ENCODE data around the gene IGFALS.

The IGFALS gene

DNA sequence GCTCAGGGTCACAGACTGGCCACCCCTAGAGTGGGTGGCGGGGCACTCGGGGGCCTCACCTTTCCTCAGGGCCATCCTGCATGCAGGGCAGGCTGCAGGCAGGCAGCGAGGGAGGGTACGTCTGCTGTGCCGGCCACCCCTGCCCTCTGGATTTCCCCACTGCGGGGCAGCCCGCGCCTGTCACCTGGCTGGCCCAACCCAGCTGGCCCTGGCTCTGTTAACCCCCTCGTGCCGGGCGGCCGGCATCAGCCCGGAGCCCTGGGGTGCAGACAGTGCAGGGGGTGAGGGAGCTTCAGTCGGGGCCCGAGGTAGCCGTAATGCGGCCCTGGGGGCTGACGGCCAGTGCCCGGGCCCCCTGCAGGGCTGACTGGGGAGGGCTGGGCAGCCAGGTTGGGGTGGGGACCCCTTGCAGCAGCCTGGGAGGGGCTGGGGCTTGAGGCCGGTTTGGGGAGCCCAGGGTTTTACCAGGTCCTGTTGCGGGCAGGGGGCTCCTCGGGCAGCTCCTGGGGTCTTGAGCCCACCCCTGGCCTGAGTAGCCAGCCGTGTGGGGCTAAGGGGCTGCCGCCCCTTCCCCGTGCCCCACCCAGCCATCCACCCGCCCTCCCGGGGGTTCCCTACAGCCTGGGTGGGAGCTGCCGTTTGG lies at the start of gene IGFALS:
Gene IGFALS (minus strand): TSS at position 128 of the 643 bp plus-strand sequence. CDS start 53 bp downstream, at position 75.
- DNase-seq, result no peak

DNA sequence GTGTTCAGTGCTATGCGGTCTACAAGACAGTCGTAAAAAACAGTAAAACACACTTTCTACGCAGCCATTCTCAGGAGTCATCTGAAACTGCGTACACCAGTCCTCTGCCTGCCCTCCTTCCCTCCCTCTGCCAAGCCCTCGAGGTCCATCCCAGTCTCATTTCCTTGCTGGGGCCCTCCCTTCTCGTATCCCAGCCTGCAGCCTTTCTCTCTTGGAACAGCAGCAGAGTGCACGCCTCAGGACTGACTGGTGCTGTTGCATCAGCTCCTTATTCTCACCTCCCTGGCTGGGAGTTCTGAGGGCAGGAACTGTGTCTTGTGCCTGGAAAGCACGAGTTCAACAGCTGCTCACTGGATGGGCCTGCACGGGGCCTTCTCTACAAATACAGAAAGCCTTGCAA lies 46.0 kb upstream of the IGFALS start:
- DNase-seq, result no peak

DNA sequence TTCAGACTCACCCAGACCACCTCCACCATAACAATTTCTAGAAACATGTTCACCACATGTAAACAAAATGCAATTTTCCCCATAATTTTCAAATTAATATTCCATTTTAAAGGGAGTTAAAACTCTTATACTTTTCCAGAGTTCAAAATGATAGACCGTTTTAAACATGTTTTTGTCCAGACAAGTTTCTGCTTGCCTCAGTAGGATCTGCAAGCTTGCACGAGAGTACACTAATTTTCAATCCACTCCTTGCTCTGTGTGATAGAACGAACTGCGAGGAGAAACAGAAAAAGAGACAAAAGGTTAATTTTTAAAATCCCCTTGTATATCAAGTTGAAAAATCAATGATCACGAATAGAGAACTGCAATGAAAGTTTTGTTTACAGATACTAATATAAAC lies 40.6 kb upstream of the IGFALS start:
- no peak for DNase-seq

DNA sequence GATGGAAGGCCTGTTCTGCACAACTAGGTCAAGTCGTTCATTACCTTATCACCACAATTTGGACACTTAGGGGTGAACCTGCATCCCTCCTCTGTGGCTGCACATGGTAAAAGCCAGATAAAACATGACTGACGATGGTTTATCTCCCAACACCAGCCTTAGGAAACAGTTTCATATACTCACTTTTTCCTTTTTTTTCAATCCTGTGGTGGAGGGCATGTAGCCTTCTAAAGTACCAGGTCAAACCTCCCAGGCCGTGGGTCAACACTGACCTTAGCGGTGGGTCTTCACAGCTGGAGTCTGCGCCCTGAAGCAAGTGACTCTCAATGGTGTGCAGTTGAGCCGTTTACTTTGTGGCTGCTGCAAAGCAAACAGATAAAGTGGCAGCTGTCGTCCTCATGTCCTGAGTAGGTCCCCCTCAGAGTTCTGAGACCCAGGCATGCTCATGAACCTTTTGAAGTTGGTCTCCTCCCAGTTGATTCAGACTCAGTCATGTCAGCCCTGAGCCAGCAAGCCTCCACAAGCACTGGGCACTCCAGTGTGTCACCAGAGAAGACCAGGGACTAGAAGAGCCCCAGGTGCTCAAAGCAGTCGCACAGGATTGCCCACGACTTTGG lies 39.4 kb upstream of the IGFALS start:
- no peak for DNase-seq

DNA sequence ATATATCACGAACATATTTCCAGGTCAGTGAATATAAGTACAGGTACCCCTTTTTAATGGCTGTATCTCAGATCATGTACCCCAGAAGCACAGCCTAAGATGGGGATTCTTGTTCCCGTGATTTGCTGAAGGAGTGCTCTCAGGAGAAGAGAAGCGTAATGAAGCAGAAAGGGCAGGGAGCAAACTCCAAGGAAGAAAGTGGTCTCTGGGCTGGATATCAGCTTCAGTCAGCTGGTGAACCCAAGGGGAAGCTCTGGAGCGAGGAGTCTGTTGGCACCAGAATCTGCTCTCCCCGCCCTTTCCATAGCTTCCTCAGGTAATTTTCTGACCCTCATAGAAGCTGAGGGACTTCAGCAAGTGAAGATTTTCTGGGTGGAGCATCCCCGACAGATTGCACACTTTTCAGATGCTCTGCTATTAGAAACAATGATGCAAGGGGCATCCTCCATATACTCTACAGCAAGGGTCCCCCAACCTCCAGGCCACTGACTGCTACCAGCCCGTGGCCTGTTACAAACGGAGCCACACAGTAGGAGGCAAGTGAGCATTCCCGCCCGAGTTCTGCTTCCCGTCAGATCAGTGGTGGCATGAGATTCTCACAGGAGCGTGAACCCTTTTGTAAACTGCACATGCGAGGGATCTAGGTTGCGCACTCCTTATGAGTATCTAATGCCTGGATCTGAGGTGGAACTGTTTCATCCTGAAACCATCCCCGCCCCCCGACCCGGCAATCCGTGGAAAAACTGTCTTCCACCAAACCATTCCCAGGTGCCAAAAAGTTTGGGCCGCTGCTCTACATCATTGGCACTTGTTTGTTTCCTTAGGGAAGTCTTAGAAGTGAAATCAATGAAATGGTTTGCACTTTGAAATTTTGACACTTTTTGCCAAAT lies 37.9 kb upstream of the IGFALS start:
- no peak for DNase-seq

DNA sequence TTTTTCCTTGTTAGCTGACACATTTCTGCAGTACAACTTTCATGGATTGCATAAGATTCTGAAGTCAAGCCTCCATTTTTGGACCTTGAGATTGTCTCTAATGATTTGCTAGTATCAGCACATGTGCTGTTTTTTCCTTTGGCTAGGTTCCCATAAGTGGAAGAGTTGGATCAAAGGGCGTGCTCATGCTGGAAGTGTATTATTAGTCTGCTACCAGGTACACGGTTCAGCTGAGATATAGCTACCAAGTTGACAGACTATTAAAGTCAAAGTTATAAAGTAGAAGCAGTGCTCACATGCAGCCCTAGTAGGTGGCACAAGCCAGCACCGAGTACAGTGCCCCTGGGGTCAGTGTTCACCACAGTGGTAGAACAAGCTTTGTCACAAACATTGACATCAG lies 36.7 kb upstream of the IGFALS start:
- DNase-seq, result no peak

DNA sequence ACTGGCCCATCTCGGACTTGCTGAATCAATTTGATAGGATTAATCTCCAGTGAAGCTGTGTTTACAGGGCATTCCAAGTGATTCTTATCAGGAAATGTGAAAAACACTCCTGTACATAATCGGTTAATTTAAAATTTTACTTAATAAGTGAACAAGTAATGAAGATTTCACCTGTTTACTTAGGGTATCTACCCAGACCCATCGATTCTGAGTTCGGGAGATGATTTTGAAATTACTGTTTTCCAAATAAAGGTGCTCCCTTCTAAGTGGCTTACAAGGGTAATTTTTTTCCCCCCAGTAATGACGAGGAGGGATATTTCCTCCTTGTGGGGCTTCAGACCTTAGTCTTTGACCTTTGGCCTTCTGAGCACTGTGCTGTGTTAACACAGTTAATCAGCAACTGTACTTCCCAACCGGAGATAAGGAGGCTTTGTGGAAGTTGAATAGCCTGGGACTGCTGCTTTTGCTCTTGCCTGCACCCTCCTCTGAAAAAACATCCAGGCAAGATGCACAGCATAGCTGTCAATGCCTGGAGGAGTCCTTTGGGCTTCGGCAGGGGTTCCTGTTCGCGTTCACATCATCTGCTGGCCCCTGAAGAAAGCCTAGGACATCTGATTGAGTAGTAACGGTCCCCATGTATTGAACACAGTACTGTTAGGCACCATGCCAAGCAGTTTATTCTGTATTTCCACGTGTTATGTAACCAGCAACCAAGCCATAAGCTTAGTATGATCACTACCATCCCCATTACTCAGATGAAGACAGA lies 35.3 kb upstream of the IGFALS start:
- no peak for DNase-seq

DNA sequence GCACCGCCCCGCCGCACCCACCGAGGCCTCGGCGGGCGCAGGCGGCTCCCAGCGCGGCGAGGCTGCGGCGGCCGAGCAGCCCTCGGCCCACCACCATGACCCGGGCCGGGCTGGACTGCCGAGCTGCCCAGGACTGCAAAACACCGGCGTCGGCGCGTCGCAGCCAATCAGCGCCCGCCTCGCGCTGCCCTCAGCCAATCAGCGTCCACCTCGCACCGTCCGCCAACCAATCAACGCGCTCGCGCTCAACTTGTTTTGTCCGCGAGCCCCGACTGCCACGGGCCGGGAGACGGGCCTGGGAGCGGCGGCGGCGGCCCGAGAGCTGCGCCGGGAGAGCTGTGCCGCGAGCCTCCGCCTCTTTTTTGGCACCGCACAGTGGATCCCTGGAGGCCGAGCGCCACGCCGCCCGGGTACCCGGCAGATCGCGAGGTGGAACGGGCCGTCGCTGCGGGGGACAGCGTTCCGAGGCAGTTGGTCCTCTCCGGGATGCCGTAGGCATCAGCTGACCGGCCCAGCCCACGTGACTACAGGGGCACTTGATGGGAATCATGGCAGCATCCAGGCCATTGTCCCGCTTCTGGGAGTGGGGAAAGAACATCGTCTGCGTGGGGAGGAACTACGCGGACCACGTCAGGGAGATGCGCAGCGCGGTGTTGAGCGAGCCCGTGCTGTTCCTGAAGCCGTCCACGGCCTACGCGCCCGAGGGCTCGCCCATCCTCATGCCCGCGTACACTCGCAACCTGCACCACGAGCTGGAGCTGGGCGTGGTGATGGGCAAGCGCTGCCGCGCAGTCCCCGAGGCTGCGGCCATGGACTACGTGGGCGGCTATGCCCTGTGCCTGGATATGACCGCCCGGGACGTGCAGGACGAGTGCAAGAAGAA lies 33.4 kb upstream of the IGFALS start, which contains the start of the genes FAHD1 and HAGH:
Gene FAHD1 (plus strand): TSS at position 516 of the 883 bp plus-strand sequence. CDS start 33 bp downstream, at position 549.
Gene HAGH (minus strand): TSS at position 135 of the 883 bp plus-strand sequence. CDS start 38 bp downstream, at position 97.
- DNase-seq, result peak; percentile 84

DNA sequence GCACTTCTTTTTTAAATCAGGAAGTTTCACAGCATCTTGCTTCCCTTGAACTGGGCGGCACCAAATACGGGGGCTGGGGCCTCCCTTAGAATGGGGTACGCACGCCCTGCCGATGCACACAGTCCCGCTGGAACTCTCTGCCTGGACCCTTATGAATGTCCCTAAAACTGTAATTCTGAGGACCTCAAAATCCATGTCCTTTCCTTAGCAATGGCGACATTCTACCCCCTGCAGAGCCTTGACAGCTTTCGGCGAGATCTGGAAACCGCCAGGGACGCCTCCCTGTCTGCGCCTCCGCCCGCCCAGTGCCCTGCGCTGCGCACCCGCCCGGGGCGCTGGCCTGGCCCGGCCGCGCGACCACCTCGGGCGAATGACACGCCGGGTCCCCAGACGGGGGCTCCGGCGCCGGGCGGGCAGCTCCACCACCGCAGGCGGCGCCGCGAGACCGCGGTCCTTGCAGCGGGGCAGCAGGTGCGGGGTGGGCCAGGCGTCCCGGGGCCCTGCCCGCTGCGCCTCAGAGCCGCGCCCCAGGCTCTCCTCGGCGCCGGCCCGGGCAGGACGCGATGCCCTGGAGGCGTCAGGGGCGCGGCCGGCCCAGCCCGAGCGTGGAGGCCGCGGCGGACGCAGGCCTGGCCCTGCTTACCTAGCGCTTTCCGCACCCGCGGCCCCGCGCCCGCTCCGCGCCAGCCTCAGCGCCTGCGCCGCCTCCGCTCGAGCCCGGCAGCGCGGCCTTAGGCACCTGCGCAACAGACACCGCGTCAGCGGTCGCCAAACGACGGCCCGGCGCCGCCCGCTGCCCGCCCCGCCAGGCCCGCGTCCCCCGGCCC lies 32.6 kb upstream of the IGFALS start:
- DNase-seq, result no peak

DNA sequence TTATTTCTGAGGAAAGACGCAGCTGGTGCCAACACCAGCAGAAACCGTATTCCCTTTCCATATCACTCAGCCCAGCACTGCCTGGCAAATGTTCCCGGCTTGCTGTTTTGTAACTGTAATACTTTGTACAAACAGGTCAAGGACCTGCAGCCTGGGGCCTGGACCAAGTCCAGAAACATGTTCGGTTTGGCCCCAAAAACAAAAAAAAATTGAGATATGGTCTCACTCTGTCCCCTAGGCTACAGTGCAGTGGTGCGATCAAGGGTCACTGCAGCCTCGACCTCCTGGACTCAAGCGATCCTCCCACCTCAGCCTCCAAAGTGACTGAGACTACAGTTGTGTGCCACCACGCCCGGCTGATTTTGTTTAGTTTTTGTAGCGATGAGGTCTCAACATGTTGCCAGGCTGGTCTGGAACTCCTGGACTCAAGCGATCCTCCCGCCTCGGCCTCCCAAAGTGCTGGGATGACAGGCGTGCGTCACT lies 31.9 kb upstream of the IGFALS start:
- DNase-seq, result no peak

DNA sequence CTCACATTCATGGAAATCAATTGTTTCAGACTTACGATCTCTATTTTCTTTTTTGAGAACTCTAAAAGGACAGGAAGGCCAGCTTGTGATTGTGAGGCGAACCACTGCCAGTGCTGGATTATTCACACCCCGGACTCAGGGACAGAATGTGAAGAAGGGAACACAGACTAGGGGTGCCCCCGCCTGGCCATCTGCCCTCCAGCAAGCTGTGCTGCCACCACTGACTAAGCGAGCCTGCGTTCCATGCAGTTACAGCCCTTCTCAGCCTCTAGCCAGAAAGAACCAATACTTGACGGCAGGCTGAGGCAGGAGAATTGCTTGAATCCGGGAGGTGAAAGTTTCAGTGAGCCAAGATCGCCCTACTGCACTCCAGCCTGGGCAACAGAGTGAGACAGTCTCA lies 30.3 kb upstream of the IGFALS start:
- DNase-seq, result no peak

DNA sequence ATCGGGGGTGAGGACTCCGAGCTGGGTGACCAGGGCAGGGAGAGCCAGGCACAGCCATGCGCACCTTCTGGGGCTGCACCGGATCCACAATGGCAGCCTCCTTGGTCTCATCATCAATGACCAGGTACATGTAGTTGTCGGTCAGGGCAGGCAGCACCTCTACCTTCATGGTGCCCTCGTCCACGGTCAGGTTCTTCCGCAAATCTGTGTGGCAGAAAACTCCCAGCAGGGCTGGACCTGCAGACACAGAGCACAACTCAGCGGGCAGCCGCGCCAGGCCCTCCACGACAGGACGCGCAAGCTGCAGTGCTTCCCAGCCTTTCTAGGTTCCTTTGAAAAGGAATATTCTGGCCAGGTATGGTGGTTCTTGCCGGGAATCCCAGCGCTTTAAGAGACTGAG lies 29.3 kb upstream of the IGFALS start:
- no peak for DNase-seq

DNA sequence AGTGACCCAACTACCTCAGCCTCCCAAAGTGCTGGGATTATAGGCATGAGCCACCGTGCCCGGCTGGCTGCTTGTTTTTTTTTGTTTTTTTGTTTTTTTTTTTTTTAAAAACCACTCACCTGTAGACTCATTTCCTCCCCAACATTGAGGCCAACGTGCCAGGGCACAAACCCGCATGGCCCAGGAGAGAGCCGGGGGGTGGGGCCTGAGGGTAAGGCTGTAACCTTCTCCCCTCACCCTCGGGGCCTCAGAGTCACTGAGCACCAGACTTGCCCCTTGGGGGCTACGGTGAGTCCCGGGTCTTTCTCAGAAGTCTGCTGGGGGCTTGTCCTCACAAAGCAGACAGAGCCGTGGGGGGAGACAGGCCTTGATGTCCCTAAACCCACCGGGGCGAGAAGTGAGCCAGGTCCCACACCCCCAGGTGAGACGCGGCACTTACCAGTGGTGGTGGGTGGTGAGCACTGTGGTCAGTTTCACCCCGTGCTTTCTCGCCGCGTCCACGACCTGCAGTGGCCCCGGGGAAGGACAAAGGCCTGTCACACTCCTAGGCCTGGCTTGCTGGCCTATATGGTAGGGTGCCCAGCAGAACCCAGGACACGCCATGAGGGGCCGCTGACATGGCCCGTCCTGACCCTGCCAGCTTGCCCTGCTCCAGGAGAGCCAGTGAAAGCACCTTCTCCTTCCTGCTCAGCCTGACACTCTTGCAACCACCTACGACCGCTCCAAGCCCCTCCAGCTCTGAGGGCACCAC lies 28.5 kb upstream of the IGFALS start:
- no peak for DNase-seq

DNA sequence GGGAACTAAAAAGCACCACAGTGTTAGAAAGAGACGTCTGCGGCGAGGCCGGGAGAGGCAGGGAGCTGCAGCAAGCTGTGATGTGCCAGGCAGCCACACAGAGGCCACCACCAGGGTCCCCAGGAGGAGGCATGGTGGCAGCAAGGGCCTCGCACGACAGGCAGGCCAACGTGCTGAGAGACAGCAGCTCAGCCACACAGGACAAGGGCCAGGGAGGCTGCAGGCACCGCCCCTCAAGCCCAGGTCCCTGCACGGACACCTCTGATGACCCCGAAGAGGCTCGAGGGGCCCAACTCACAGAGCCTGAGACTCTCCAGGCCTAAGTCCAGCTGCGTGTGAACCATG lies 27.4 kb upstream of the IGFALS start:
- DNase-seq, result no peak

DNA sequence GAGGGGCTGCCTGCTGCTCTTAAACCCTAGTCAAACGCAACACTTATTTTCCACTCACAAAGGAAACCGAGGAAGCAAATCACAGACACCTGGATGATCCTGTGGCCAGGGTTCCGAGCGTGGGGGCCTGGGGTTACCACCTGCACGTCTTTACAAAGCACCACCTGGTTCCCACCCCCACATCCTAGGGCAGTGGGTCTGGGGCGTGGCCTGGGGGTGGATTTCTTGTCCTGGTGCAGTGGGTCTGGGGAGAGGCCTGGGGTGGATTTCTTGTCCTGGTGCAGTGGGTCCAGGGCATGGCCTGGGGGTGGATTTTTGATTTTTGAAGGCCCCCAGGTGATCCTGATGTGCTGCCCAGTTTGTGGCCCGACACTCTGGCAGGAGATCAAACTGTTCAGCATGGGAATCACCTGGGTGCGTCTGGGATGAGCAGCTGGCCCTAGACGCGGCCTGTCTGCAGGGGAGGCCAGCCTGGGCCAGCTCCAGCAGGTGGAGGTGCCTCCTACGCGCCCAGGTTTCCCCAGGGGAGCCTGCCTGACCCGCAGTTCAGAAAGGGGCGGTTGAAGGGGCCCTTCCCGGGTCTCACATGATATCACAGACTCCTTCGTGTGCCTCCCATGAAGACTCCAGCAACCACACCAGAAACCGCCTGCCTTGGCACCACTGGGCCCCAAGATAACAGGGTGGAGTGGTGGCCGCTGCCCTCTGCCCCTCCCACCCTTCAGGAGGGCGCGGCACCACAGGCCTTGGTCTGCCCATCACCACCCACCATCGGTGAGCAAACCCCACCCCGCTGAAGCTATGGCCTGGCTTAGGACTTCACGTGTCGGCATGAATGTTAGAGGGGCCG lies 26.8 kb upstream of the IGFALS start:
- DNase-seq, result no peak

DNA sequence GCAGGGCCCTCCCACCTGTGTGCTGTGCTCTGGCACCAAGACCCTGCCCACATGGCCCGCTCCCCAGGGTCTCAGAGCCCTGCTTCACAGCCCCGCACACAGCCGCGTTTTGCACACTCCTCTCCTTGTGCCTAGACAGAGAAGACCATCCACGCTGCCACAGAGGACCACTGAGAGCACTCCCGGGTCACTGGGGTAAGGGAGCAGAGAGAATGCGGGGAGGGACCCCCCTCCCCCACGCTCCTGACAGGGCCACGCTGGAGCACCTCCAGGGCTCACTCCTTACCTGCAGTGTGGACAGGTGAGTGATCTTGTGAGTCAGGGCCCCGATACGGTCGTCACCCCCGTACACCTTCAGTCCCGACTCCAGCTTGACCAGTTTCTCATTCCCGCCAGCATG lies 26.1 kb upstream of the IGFALS start:
- no peak for DNase-seq

DNA sequence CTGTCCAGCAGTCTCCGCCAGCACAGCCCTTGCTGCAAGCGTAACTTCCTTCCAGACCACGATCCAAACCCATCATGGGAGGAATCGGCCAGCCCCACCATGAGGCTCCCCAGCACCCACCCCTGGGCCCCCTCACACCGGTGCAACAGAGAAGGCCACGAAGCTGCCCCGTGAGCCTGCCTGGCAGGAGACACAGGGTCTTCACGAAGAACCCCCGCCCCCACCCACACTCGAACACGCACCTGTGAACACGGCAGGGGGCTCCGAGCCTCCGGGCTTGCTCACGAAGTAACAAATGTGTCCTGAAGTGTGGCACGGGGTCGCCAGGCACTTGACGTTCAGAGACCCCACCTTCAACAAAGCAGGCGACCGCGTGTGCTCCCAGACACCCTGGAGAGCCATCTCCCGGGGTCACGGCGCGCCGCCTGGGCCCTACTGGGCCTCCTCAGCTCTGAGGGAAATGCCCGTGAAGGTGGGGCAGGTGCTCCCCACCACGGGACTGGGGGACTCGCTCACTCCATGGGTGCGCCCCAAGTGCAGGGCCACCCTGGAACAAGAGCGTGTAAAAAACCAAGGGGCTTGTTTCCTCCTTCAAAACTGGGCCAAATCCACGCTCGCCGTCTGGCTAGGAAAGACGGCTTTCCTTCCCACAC lies 25.5 kb upstream of the IGFALS start:
- no peak for DNase-seq

DNA sequence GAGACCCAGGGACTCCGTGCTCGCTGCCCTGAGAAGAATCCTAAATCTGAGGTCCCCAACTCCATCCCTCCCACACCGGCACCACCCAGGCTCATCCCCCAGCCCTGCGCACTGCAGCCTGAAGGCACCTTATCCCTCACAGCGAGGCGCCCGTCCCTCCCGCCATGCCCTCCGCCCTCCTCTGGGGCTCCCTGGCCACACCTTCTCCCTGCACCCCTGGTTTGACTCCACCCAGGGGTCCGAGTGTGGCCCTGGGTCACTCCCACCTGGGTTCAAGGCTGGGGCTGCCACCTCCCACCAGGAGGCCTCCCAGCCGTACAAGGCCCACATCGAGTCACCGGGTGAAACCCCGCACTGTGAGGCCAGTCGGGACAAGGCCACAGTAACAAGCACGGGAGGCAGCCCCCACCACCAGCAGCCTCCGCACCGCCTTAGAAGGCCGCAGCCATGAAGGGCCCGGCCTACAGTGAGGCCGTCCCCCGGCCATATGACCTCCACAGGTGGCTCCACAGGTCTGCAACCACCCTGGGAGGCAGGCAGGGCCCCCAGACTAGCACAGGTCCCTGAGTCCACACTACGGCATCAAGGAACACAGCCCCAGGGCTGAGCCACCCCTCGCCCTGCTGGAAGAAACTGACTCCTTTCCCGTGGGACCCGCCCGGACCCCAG lies 24.8 kb upstream of the IGFALS start:
- no peak for DNase-seq
